K562 (cell line): ENCODE data around the gene RTCA. TPM values are rescaled to one million over a fixed set of nuclear protein-coding genes. Genes with fewer than 3 reads are reported as not detected.

Experiments used
- ATAC-seq: fragments of 200-7000 bp; cut with Tn5 transposase; 3 replicates; pipeline ENCODE4 v1.9.1; 2020; ENCODE audit warnings: moderate library complexity
- BruUV-seq: library from RNA; stranded (reverse); fragments of 400-500 nt; replicated peaks from 2 replicates; lab custom pipeline; 2021; lab: Mats Ljungman, UMichigan
- CTCF ChIA-PET: fragments of 300-600 bp; formaldehyde crosslinking; extraction: SDS; loops from one replicate; lab custom pipeline; 2021; ENCODE audit warnings: low intra/inter-chr PET ratio; lab: Yijun Ruan, JAX
- POLR2A ChIA-PET: fragments of 300-600, 350-650 bp; sonication (Branson Sonifier 250); formaldehyde crosslinking; extraction: SDS; loops from one replicate; lab custom pipeline; 2021; ENCODE audit warnings: antibody characterized with exemption, inconsistent platforms; lab: Yijun Ruan, JAX
- DNase-seq, 4 experiments: peaks; one replicate each; pipeline versions ENCODE4 v3.0.0 to v3.0.0-alpha.2; 2011 to 2018; ENCODE audit warnings: low spot score in 3 of 4, mixed read lengths in 3 of 4; ENCODE audit errors: extremely low read depth in 1 of 4
- FAIRE-seq: peaks from 2 replicates; lab custom pipeline; 2011; peaks lifted over from hg19 to GRCh38; lab: Jason Lieb, UNC
- H2AFZ ChIP-seq: 2 replicates; pipeline ENCODE4 v1.6.0; 2011; ENCODE audit warnings: low read depth, low read length, control low read depth, inconsistent platforms
- H3K27ac ChIP-seq: fragments of 200-600 bp; 3 replicates; pipeline ENCODE4 v1.8.0; 2011; ENCODE audit warnings: low read depth, mild to moderate bottlenecking, control low read depth, inconsistent platforms, low read length, moderate library complexity, mixed read lengths; ENCODE audit errors: extremely low read depth
- H3K27me3 ChIP-seq, 2 experiments: fragments of 300-600 bp in 1 of 2; 2 replicates in 1 of 2; 3 replicates in 1 of 2; pipeline versions ENCODE4 v1.6.0 to v1.8.0; 2011; ENCODE audit warnings: inconsistent platforms in 2 of 2, low read length in 2 of 2, mild to moderate bottlenecking in 1 of 2, mixed read lengths in 1 of 2, moderate library complexity in 1 of 2; ENCODE audit not compliant: control insufficient read depth in 2 of 2, insufficient read depth in 2 of 2
- H3K36me3 ChIP-seq: fragments of 300-600 bp; 3 replicates; pipeline ENCODE4 v1.8.0; 2011; ENCODE audit warnings: mild to moderate bottlenecking, low read length, inconsistent platforms; ENCODE audit not compliant: control insufficient read depth, insufficient read depth
- H3K4me1 ChIP-seq, 2 experiments: fragments of 200-600 bp in 1 of 2; replicated peaks in 1 of 2; 2 replicates in 1 of 2; 3 replicates in 1 of 2; pipeline versions ENCODE4 v1.5.1 to v1.8.0; 2011; ENCODE audit warnings: inconsistent platforms in 2 of 2, low read length in 2 of 2, mild to moderate bottlenecking in 1 of 2, mixed read lengths in 1 of 2, moderate library complexity in 1 of 2; ENCODE audit not compliant: control insufficient read depth in 2 of 2, insufficient read depth in 2 of 2
- H3K4me2 ChIP-seq: 2 replicates; pipeline ENCODE4 v1.6.1; 2011; ENCODE audit warnings: low read length, control low read depth, inconsistent platforms, mixed read lengths; ENCODE audit not compliant: insufficient read depth
- H3K4me3 ChIP-seq: fragments of 200-600 bp; sonication (generic), shearing (Covaris generic); 2 replicates; pipeline ENCODE4 v1.5.1; 2016; ENCODE audit warnings: control low read depth, inconsistent platforms
- H3K79me2 ChIP-seq: fragments of 200-600 bp; 3 replicates; pipeline ENCODE4 v1.8.0; 2011; ENCODE audit warnings: low read length, inconsistent platforms; ENCODE audit not compliant: control insufficient read depth, insufficient read depth
- H3K9ac ChIP-seq, 2 experiments: 2 replicates each; pipeline versions ENCODE4 v1.6.0 to v1.6.1; 2011; ENCODE audit warnings: low read depth in 2 of 2, low read length in 2 of 2, control low read depth in 1 of 2, inconsistent platforms in 1 of 2, mild to moderate bottlenecking in 1 of 2, mixed read lengths in 1 of 2; ENCODE audit not compliant: insufficient read depth in 1 of 2
- H3K9me1 ChIP-seq: one replicate; pipeline ENCODE4 v1.6.0; 2011; ENCODE audit warnings: inconsistent platforms, mild to moderate bottlenecking, low read length, moderate library complexity; ENCODE audit not compliant: control insufficient read depth, insufficient read depth
- H3K9me3 ChIP-seq: replicated peaks from 2 replicates; pipeline ENCODE4 v1.5.1; 2011; ENCODE audit warnings: low read depth, low read length, inconsistent platforms; ENCODE audit not compliant: control insufficient read depth, insufficient read depth
- H4K20me1 ChIP-seq: replicated peaks from 2 replicates; pipeline ENCODE4 v1.6.1; 2011; ENCODE audit warnings: low read length, inconsistent platforms, mixed read lengths; ENCODE audit not compliant: control insufficient read depth, insufficient read depth
- BMI1 ChIP-seq: fragments of 150-350 bp; IDR thresholded peaks from 2 replicates; pipeline ENCODE4 v1.6.1; 2014; ENCODE audit warnings: low read length
- CEBPB ChIP-seq: fragments of 450-650 bp; IDR thresholded peaks from 2 replicates; pipeline ENCODE4 v1.6.1; 2016; ENCODE audit warnings: missing genetic modification characterization, missing compliant biosample characterization
- DDX20 ChIP-seq: fragments of 450-650 bp; IDR thresholded peaks from 2 replicates; pipeline ENCODE4 v1.6.1; 2016; ENCODE audit warnings: missing genetic modification characterization, low read depth, mild to moderate bottlenecking, missing compliant biosample characterization, moderate library complexity
- EZH2 ChIP-seq: IDR thresholded peaks from 2 replicates; pipeline ENCODE4 v1.6.1; 2012; ENCODE audit warnings: low read depth, mild to moderate bottlenecking, inconsistent platforms, low read length, borderline replicate concordance
- FOSL1 ChIP-seq: fragments of 200-800 bp; sonication (Bioruptor generic); conservative IDR thresholded peaks from 2 replicates; pipeline ENCODE4 v1.6.1; 2016; ENCODE audit warnings: missing genetic modification characterization, missing compliant biosample characterization
- GATAD2B ChIP-seq: fragments of 450-650 bp; IDR thresholded peaks from 2 replicates; pipeline ENCODE4 v1.6.1; 2017; ENCODE audit warnings: mild to moderate bottlenecking, borderline replicate concordance
- ILK ChIP-seq: fragments of 450-650 bp; IDR thresholded peaks from 2 replicates; pipeline ENCODE4 v1.6.1; 2016; ENCODE audit warnings: missing genetic modification characterization, low read depth, mild to moderate bottlenecking, missing compliant biosample characterization, moderate library complexity, borderline replicate concordance
- OTX1 ChIP-seq: fragments of 450-650 bp; formaldehyde crosslinking; IDR thresholded peaks from 2 replicates; pipeline ENCODE4 v1.4.0; 2022; ENCODE audit warnings: mild to moderate bottlenecking
- POLR2B ChIP-seq: fragments of 450-650 bp; IDR thresholded peaks from 2 replicates; pipeline ENCODE4 v1.6.1; 2018; ENCODE audit warnings: low read depth; ENCODE audit not compliant: partially characterized antibody
- TAF7 ChIP-seq: fragments of 450-650 bp; IDR thresholded peaks from 2 replicates; pipeline ENCODE4 v1.6.1; 2016; ENCODE audit warnings: missing genetic modification characterization, missing compliant biosample characterization
- XRCC4 ChIP-seq: IDR thresholded peaks from one replicate; pipeline ENCODE4 v1.6.1; 2011; ENCODE audit not compliant: insufficient read depth, insufficient read length; ENCODE audit errors: extremely low read depth
- ZNF165 ChIP-seq: fragments of 250-450 bp; sonication (Bioruptor Pico); IDR thresholded peaks from 2 replicates; pipeline ENCODE4 v1.4.0; 2020; ENCODE audit warnings: borderline replicate concordance
- ZNF23 ChIP-seq: fragments of 250-450 bp; sonication (Bioruptor Pico); IDR thresholded peaks from 2 replicates; pipeline ENCODE4 v1.4.0; 2020; ENCODE audit warnings: mild to moderate bottlenecking
- ZNF232 ChIP-seq: sonication (generic); formaldehyde crosslinking; IDR thresholded peaks from 2 replicates; pipeline ENCODE4 v1.8.0; 2022; ENCODE audit warnings: mild to moderate bottlenecking, missing genetic modification reagents
- ZNF354B ChIP-seq: fragments of 250-450 bp; sonication (Bioruptor Pico); IDR thresholded peaks from 2 replicates; pipeline ENCODE4 v1.4.0; 2020
- ZNF445 ChIP-seq: fragments of 250-450 bp; sonication (Bioruptor Pico); IDR thresholded peaks from 2 replicates; pipeline ENCODE4 v1.4.0; 2020; ENCODE audit warnings: low read depth, mild to moderate bottlenecking, moderate library complexity
- WGBS: fragments of 100-300 bp; shearing (Covaris generic); methylation state at CpG from one replicate; pipeline ENCODE4 v1.1.6; 2016; ENCODE audit warnings: low coverage, mixed read lengths; ENCODE audit not compliant: insufficient coverage; ENCODE audit errors: missing lambda C conversion rate; 5-methylcytosine and 5-hydroxymethylcytosine counted together
- in situ Hi-C: fragments of 300-500 bp; cut with MboI; formaldehyde crosslinking; loops from 4 replicates; pipeline ENCODE4 v1.15.0; 2018; ENCODE audit warnings: inconsistent platforms, mixed read lengths
- intact Hi-C: fragments of 100-400 bp; cut with micrococcal nuclease; formaldehyde crosslinking; loops from 2 replicates; pipeline ENCODE4 v1.14.2; 2022
- polyA plus RNA-seq, 8 experiments: library from polyadenylated mRNA; depleted of rRNA in 4 of 8; stranded (reverse) in 5 of 8; unstranded in 3 of 8; fragments of >200 nt; fragmentation: Nextera tagmentation in 2 of 8; fragmentation: Illumina TruSeq in 1 of 8; extraction: Ambion mirVana in 2 of 8; extraction: Trizol in 1 of 8; gene quantifications; 2 replicates each; pipeline versions ENCODE4 v1.2.1 to v1.2.3, GENCODE V29; 2011 to 2014; ENCODE audit warnings: inconsistent platforms in 1 of 8, missing spikeins in 1 of 8
- total RNA-seq, 7 experiments: library from RNA; depleted of rRNA in 6 of 7; stranded (reverse); fragments of >200 nt in 6 of 7; fragmentation: Illumina TruSeq in 2 of 7; extraction: Trizol in 2 of 7; gene quantifications; 2 replicates each; pipeline versions ENCODE4 v1.2.1 to v1.2.3, GENCODE V29; 2011 to 2021; ENCODE audit warnings: low replicate concordance in 1 of 7
- TF ChIP-seq, protein P1 (sequence below): fragments of 200-800 bp; sonication (Bioruptor generic); IDR thresholded peaks from 2 replicates; pipeline ENCODE4 v1.6.1; 2016; ENCODE audit warnings: missing genetic modification characterization, missing compliant biosample characterization
- TF ChIP-seq, protein P2 (sequence below): fragments of 450-650 bp; formaldehyde crosslinking; IDR thresholded peaks from 2 replicates; pipeline ENCODE4 v1.4.0; 2020; ENCODE audit warnings: mild to moderate bottlenecking, moderate library complexity

The RTCA gene
- total and polyA plus RNA-seq, 9 of the 15 experiments (the other 6 are each of a cell fraction or from before 2014, with no cell fraction given), result 11.6 to 57.2 (median 43.2) TPM

DNA sequence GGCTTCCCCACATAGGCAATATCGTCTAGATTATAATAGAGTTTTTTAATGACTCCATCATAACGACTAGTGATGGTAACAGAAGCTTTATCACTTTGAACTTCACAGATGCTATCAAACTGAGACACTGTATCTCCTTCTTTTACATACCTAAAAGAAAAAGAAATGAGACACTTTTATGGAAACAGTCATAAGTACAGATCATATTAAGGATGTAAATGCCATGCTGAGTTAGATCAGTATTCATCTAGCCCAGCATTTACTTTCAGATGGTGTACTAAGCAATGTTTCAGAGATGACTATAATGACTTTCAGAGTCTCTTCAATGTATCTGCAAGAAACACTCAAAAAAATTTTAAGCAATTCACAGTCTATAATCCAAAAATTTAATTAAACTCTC, 35.3 kb upstream of the RTCA start (continued):
- TF ChIP-seq, protein P1, sequence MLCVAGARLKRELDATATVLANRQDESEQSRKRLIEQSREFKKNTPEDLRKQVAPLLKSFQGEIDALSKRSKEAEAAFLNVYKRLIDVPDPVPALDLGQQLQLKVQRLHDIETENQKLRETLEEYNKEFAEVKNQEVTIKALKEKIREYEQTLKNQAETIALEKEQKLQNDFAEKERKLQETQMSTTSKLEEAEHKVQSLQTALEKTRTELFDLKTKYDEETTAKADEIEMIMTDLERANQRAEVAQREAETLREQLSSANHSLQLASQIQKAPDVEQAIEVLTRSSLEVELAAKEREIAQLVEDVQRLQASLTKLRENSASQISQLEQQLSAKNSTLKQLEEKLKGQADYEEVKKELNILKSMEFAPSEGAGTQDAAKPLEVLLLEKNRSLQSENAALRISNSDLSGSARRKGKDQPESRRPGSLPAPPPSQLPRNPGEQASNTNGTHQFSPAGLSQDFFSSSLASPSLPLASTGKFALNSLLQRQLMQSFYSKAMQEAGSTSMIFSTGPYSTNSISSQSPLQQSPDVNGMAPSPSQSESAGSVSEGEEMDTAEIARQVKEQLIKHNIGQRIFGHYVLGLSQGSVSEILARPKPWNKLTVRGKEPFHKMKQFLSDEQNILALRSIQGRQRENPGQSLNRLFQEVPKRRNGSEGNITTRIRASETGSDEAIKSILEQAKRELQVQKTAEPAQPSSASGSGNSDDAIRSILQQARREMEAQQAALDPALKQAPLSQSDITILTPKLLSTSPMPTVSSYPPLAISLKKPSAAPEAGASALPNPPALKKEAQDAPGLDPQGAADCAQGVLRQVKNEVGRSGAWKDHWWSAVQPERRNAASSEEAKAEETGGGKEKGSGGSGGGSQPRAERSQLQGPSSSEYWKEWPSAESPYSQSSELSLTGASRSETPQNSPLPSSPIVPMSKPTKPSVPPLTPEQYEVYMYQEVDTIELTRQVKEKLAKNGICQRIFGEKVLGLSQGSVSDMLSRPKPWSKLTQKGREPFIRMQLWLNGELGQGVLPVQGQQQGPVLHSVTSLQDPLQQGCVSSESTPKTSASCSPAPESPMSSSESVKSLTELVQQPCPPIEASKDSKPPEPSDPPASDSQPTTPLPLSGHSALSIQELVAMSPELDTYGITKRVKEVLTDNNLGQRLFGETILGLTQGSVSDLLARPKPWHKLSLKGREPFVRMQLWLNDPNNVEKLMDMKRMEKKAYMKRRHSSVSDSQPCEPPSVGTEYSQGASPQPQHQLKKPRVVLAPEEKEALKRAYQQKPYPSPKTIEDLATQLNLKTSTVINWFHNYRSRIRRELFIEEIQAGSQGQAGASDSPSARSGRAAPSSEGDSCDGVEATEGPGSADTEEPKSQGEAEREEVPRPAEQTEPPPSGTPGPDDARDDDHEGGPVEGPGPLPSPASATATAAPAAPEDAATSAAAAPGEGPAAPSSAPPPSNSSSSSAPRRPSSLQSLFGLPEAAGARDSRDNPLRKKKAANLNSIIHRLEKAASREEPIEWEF, result no peak
- TF ChIP-seq ZNF445 (CRISPR knock-in tag) (no peak), ZNF165 (CRISPR knock-in tag) (no peak), CEBPB (tag) (no peak), FOSL1 (tag) (no peak)

DNA sequence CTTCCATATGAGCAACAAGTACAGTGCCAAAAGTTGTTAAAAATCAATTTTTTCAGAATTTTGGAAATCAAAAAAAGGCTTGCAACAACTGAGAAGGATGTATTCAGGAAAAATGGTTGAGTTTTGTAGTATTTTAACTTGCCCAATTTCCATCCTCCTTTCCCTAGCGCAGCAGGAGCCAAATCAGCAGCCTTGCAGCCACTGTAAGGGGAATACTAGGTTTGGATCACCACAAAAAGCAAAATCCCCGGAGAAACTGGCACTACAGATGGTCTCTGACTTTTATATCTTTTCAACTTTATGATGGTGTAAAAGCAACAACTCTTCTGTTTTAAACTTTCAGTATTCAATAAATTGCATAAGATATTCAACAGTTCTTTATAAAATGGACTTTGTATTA, 34.3 kb upstream of the RTCA start:
- Histone ChIP-seq H3K27me3 (no peaks in the 10 kb centered on the region), H3K36me3 (peaks cover 68% of the 10 kb centered on the region), H3K79me2 (no peaks in the 10 kb centered on the region), H2AFZ (no peak overlapping the region), H3K9me1 (no peaks in the 10 kb centered on the region), H4K20me1 (no peaks in the 10 kb centered on the region), H3K4me3 (no peak overlapping the region), H3K27ac (no peak overlapping the region), H3K4me1 (no peaks in the 10 kb centered on the region), H3K9me3 (no peaks in the 10 kb centered on the region), H3K9ac (no peak overlapping the region), H3K4me2 (no peak overlapping the region)
- ChIA-PET POLR2A (no interaction called here), CTCF (no interaction called here)
- intact Hi-C loops, result no loop called here
- in situ Hi-C loops, result no loop called here
- DNase-seq (no peak), FAIRE-seq (no peak), ATAC-seq (no peak)
- WGBS, result 89% methylated on average over 2 of the region's 2 CpGs
- BruUV-seq, result no TSS peak
- TF ChIP-seq ZNF354B (no peak), ZNF232 (CRISPR knock-in tag) (no peak), EZH2 (no peak), DDX20 (no peak), OTX1 (CRISPR knock-in tag) (no peak), POLR2B (no peak), ILK (no peak), GATAD2B (no peak), BMI1 (no peak), TAF7 (tag) (no peak), XRCC4 (no peak), ZNF23 (CRISPR knock-in tag) (no peak)
- TF ChIP-seq, protein P2, sequence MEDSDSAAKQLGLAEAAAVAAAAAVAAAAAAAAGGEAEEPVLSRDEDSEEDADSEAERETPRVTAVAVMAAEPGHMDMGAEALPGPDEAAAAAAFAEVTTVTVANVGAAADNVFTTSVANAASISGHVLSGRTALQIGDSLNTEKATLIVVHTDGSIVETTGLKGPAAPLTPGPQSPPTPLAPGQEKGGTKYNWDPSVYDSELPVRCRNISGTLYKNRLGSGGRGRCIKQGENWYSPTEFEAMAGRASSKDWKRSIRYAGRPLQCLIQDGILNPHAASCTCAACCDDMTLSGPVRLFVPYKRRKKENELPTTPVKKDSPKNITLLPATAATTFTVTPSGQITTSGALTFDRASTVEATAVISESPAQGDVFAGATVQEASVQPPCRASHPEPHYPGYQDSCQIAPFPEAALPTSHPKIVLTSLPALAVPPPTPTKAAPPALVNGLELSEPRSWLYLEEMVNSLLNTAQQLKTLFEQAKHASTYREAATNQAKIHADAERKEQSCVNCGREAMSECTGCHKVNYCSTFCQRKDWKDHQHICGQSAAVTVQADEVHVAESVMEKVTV, result no peak
